DOHH2 (cell line): ENCODE measurements around the gene FALEC.

Source experiments
- EZH2phosphoT487 ChIP-seq: fragments of 200-600 bp; sonication (generic); IDR thresholded peaks from 2 replicates; pipeline ENCODE4 v1.6.1; 2017; ENCODE audit warnings: borderline replicate concordance, mild to moderate bottlenecking, antibody characterized with exemption, low read length, moderate library complexity, mixed read lengths
- TF ChIP-seq, protein P1 (sequence below): fragments of 200-600 bp; sonication (generic); IDR thresholded peaks from one replicate; pipeline ENCODE4 v1.5.1; 2014; ENCODE audit warnings: antibody characterized with exemption, mild to moderate bottlenecking, low read depth, low read length; ENCODE audit not compliant: poor library complexity, severe bottlenecking

GRCh38 chr1:150557065-150557600 is 41.6 kb downstream of the FALEC start:
- TF ChIP-seq, protein P1, sequence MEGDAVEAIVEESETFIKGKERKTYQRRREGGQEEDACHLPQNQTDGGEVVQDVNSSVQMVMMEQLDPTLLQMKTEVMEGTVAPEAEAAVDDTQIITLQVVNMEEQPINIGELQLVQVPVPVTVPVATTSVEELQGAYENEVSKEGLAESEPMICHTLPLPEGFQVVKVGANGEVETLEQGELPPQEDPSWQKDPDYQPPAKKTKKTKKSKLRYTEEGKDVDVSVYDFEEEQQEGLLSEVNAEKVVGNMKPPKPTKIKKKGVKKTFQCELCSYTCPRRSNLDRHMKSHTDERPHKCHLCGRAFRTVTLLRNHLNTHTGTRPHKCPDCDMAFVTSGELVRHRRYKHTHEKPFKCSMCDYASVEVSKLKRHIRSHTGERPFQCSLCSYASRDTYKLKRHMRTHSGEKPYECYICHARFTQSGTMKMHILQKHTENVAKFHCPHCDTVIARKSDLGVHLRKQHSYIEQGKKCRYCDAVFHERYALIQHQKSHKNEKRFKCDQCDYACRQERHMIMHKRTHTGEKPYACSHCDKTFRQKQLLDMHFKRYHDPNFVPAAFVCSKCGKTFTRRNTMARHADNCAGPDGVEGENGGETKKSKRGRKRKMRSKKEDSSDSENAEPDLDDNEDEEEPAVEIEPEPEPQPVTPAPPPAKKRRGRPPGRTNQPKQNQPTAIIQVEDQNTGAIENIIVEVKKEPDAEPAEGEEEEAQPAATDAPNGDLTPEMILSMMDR = no peak
- no peak for TF ChIP-seq EZH2phosphoT487
